Breast epithelium (tissue), 3 donors: ENCODE data around the gene FNDC3B.

Experiments
- CTCF ChIP-seq, 3 donors: fragments of 450-650 bp; IDR thresholded peaks; one replicate each; pipeline ENCODE4 v1.5.1; 2016 to 2017; ENCODE audit warnings: antibody characterized with exemption in 3 of 3, mild to moderate bottlenecking in 3 of 3, moderate library complexity in 3 of 3
- POLR2AphosphoS5 ChIP-seq, 3 donors: sonication (generic); formaldehyde crosslinking; IDR thresholded peaks; one replicate each; pipeline ENCODE4 v1.6.1; 2017; ENCODE audit warnings: antibody characterized with exemption in 3 of 3

DNA sequence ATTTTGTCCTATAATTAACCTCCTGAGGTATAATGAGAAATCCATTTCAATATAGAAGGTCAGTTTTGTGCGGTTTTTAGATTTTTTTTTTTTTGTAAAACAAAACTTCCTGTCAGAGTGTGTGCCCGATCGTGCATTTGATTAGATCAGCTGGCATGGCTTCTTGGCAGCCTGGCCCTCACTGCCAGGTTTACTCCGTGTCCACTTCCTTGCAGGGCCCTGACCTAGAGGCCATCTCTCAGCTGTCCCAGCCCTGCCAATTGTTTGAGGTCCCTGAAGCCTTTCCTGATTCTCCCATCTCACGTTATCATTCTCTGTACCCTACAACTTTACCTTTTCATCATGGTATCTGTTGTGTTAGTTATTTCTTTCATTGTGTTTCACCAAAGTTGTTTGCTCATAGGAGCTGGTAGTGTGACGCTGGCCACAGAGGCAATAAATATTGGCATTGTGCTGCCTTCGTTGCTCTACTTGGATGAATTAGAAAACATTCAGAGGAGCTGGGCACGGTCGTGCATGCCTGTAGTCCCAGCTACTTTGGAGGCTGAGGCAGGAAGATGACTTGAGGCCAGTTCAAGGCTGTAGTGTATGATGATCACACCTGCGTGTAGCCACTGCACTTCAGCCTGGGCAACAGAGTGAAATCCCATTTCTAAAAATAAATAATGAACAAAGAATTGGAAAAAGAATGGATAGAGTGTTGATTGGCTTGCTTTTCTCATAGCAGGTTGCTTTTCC is 206.9 kb downstream of the FNDC3B start:
- no peak for TF ChIP-seq CTCF (IDR thresholded peaks at IDR 0.05)
- TF ChIP-seq POLR2AphosphoS5 (IDR thresholded peaks at IDR 0.05) = no peak
